K562 (cell line): ENCODE data around the gene CCDC138. TPM values are rescaled to one million over a fixed set of nuclear protein-coding genes. Genes with fewer than 3 reads are reported as not detected.

Experiments
- ATAC-seq: fragments of 200-7000 bp; cut with Tn5 transposase; 3 replicates; pipeline ENCODE4 v1.9.1; 2020; ENCODE audit warnings: moderate library complexity
- BruUV-seq: library from RNA; stranded (reverse); fragments of 400-500 nt; replicated peaks from 2 replicates; lab custom pipeline; 2021; lab: Mats Ljungman, UMichigan
- CTCF ChIA-PET: fragments of 300-600 bp; formaldehyde crosslinking; extraction: SDS; loops from one replicate; lab custom pipeline; 2021; ENCODE audit warnings: low intra/inter-chr PET ratio; lab: Yijun Ruan, JAX
- POLR2A ChIA-PET: fragments of 300-600, 350-650 bp; sonication (Branson Sonifier 250); formaldehyde crosslinking; extraction: SDS; loops from one replicate; lab custom pipeline; 2021; ENCODE audit warnings: antibody characterized with exemption, inconsistent platforms; lab: Yijun Ruan, JAX
- DNase-seq, 4 experiments: peaks; one replicate each; pipeline versions ENCODE4 v3.0.0 to v3.0.0-alpha.2; 2011 to 2018; ENCODE audit warnings: low spot score in 3 of 4, mixed read lengths in 3 of 4; ENCODE audit errors: extremely low read depth in 1 of 4
- FAIRE-seq: peaks from 2 replicates; lab custom pipeline; 2011; peaks lifted over from hg19 to GRCh38; lab: Jason Lieb, UNC
- H2AFZ ChIP-seq: 2 replicates; pipeline ENCODE4 v1.6.0; 2011; ENCODE audit warnings: low read depth, low read length, control low read depth, inconsistent platforms
- H3K27ac ChIP-seq: fragments of 200-600 bp; 3 replicates; pipeline ENCODE4 v1.8.0; 2011; ENCODE audit warnings: low read depth, mild to moderate bottlenecking, control low read depth, inconsistent platforms, low read length, moderate library complexity, mixed read lengths; ENCODE audit errors: extremely low read depth
- H3K27me3 ChIP-seq, 2 experiments: fragments of 300-600 bp in 1 of 2; 2 replicates in 1 of 2; 3 replicates in 1 of 2; pipeline versions ENCODE4 v1.6.0 to v1.8.0; 2011; ENCODE audit warnings: inconsistent platforms in 2 of 2, low read length in 2 of 2, mild to moderate bottlenecking in 1 of 2, mixed read lengths in 1 of 2, moderate library complexity in 1 of 2; ENCODE audit not compliant: control insufficient read depth in 2 of 2, insufficient read depth in 2 of 2
- H3K36me3 ChIP-seq: fragments of 300-600 bp; 3 replicates; pipeline ENCODE4 v1.8.0; 2011; ENCODE audit warnings: mild to moderate bottlenecking, low read length, inconsistent platforms; ENCODE audit not compliant: control insufficient read depth, insufficient read depth
- H3K4me1 ChIP-seq, 2 experiments: fragments of 200-600 bp in 1 of 2; replicated peaks in 1 of 2; 2 replicates in 1 of 2; 3 replicates in 1 of 2; pipeline versions ENCODE4 v1.5.1 to v1.8.0; 2011; ENCODE audit warnings: inconsistent platforms in 2 of 2, low read length in 2 of 2, mild to moderate bottlenecking in 1 of 2, mixed read lengths in 1 of 2, moderate library complexity in 1 of 2; ENCODE audit not compliant: control insufficient read depth in 2 of 2, insufficient read depth in 2 of 2
- H3K4me2 ChIP-seq: 2 replicates; pipeline ENCODE4 v1.6.1; 2011; ENCODE audit warnings: low read length, control low read depth, inconsistent platforms, mixed read lengths; ENCODE audit not compliant: insufficient read depth
- H3K4me3 ChIP-seq: fragments of 200-600 bp; sonication (generic), shearing (Covaris generic); 2 replicates; pipeline ENCODE4 v1.5.1; 2016; ENCODE audit warnings: control low read depth, inconsistent platforms
- H3K79me2 ChIP-seq: fragments of 200-600 bp; 3 replicates; pipeline ENCODE4 v1.8.0; 2011; ENCODE audit warnings: low read length, inconsistent platforms; ENCODE audit not compliant: control insufficient read depth, insufficient read depth
- H3K9ac ChIP-seq, 2 experiments: 2 replicates each; pipeline versions ENCODE4 v1.6.0 to v1.6.1; 2011; ENCODE audit warnings: low read depth in 2 of 2, low read length in 2 of 2, control low read depth in 1 of 2, inconsistent platforms in 1 of 2, mild to moderate bottlenecking in 1 of 2, mixed read lengths in 1 of 2; ENCODE audit not compliant: insufficient read depth in 1 of 2
- H3K9me1 ChIP-seq: one replicate; pipeline ENCODE4 v1.6.0; 2011; ENCODE audit warnings: inconsistent platforms, mild to moderate bottlenecking, low read length, moderate library complexity; ENCODE audit not compliant: control insufficient read depth, insufficient read depth
- H3K9me3 ChIP-seq: replicated peaks from 2 replicates; pipeline ENCODE4 v1.5.1; 2011; ENCODE audit warnings: low read depth, low read length, inconsistent platforms; ENCODE audit not compliant: control insufficient read depth, insufficient read depth
- H4K20me1 ChIP-seq: replicated peaks from 2 replicates; pipeline ENCODE4 v1.6.1; 2011; ENCODE audit warnings: low read length, inconsistent platforms, mixed read lengths; ENCODE audit not compliant: control insufficient read depth, insufficient read depth
- ILK ChIP-seq: fragments of 450-650 bp; IDR thresholded peaks from 2 replicates; pipeline ENCODE4 v1.6.1; 2016; ENCODE audit warnings: missing genetic modification characterization, low read depth, mild to moderate bottlenecking, missing compliant biosample characterization, moderate library complexity, borderline replicate concordance
- NR0B1 ChIP-seq: fragments of 450-650 bp; IDR thresholded peaks from one replicate; pipeline ENCODE4 v1.6.1; 2018; ENCODE audit warnings: mild to moderate bottlenecking, moderate library complexity; ENCODE audit not compliant: partially characterized antibody
- PHF21A ChIP-seq: fragments of 450-650 bp; IDR thresholded peaks from 2 replicates; pipeline ENCODE4 v1.6.1; 2017; ENCODE audit warnings: low read depth, borderline replicate concordance
- POLR2A ChIP-seq: fragments of 450-650 bp; conservative IDR thresholded peaks from 2 replicates; pipeline ENCODE4 v1.6.1; 2016
- SP2 ChIP-seq: IDR thresholded peaks from 2 replicates; pipeline ENCODE4 v1.6.1; 2011; ENCODE audit warnings: mild to moderate bottlenecking, low read depth, low read length, moderate library complexity; ENCODE audit not compliant: poor library complexity, severe bottlenecking; ENCODE audit errors: extremely low read depth
- TRIM24 ChIP-seq, 2 experiments: fragments of 450-650 bp; IDR thresholded peaks; 2 replicates each; pipeline ENCODE4 v1.6.1; 2016
- WGBS: fragments of 100-300 bp; shearing (Covaris generic); methylation state at CpG from one replicate; pipeline ENCODE4 v1.1.6; 2016; ENCODE audit warnings: low coverage, mixed read lengths; ENCODE audit not compliant: insufficient coverage; ENCODE audit errors: missing lambda C conversion rate; 5-methylcytosine and 5-hydroxymethylcytosine counted together
- in situ Hi-C: fragments of 300-500 bp; cut with MboI; formaldehyde crosslinking; loops from 4 replicates; pipeline ENCODE4 v1.15.0; 2018; ENCODE audit warnings: inconsistent platforms, mixed read lengths
- intact Hi-C: fragments of 100-400 bp; cut with micrococcal nuclease; formaldehyde crosslinking; loops from 2 replicates; pipeline ENCODE4 v1.14.2; 2022
- polyA plus RNA-seq, 8 experiments: library from polyadenylated mRNA; depleted of rRNA in 4 of 8; stranded (reverse) in 5 of 8; unstranded in 3 of 8; fragments of >200 nt; fragmentation: Nextera tagmentation in 2 of 8; fragmentation: Illumina TruSeq in 1 of 8; extraction: Ambion mirVana in 2 of 8; extraction: Trizol in 1 of 8; gene quantifications; 2 replicates each; pipeline versions ENCODE4 v1.2.1 to v1.2.3, GENCODE V29; 2011 to 2014; ENCODE audit warnings: inconsistent platforms in 1 of 8, missing spikeins in 1 of 8
- total RNA-seq, 7 experiments: library from RNA; depleted of rRNA in 6 of 7; stranded (reverse); fragments of >200 nt in 6 of 7; fragmentation: Illumina TruSeq in 2 of 7; extraction: Trizol in 2 of 7; gene quantifications; 2 replicates each; pipeline versions ENCODE4 v1.2.1 to v1.2.3, GENCODE V29; 2011 to 2021; ENCODE audit warnings: low replicate concordance in 1 of 7

Gene CCDC138
- total and polyA plus RNA-seq, 9 of the 15 experiments (the other 6 are each of a cell fraction or from before 2014, with no cell fraction given) = 17.5 to 44.6 (median 26.7) TPM

- 95% methylated on average over 3 of the region's 3 CpGs for WGBS
- Histone ChIP-seq H3K9me3 (peaks cover 8% of the 10 kb centered on the region), H3K27ac (no peak overlapping the region), H4K20me1 (no peaks in the 10 kb centered on the region)
- no peak for FAIRE-seq
- ATAC-seq = no peak
- no peak for TF ChIP-seq SP2
- TF ChIP-seq POLR2A = no peak
- TF ChIP-seq PHF21A = no peak
- no peak for TF ChIP-seq TRIM24 (IDR thresholded peaks at IDR 0.05)
- no peak for TF ChIP-seq ILK
- no peak for TF ChIP-seq NR0B1
- TF ChIP-seq, all 486 proteins: peak for 0
- DNase-seq = no peak
- H3K9me1 ChIP-seq = no peaks in the 10 kb centered on the region
- no peak overlapping the region for H3K9ac ChIP-seq
- H3K27me3 ChIP-seq = no peaks in the 10 kb centered on the region
- H2AFZ ChIP-seq = no peak overlapping the region
- ChIA-PET CTCF (no interaction called here), POLR2A (no interaction called here)
- intact Hi-C loops (no loop called here), in situ Hi-C loops (no loop called here)
- H3K79me2 ChIP-seq = no peaks in the 10 kb centered on the region
- H3K4me1 ChIP-seq = no peaks in the 10 kb centered on the region
- H3K4me3 ChIP-seq = no peak overlapping the region
- no TSS peak for BruUV-seq
- no peak overlapping the region for H3K4me2 ChIP-seq
- H3K36me3 ChIP-seq = peaks cover 37% of the 10 kb centered on the region; the same call in 2 of the 3 replicates
These were observed 83.0 kb downstream of the CCDC138 start for GRCh38 chr2:108869542-108869941.
